GM19438 (cell line): ENCODE data around the gene RDH5.

Source experiments
- ATAC-seq: cut with Tn5 transposase; IDR thresholded peaks from one replicate; pipeline ENCODE4 v1.9.1; 2021; ENCODE audit warnings: low read depth; ENCODE audit not compliant: unreplicated experiment

The RDH5 gene

GRCh38 chr12:55695349-55695748 lies 24.8 kb upstream of the RDH5 start:
- ATAC-seq, result no peak

- ATAC-seq, result no peak
Observed at GRCh38 chr12:55696141-55696540, 24.1 kb upstream of the RDH5 start.

GRCh38 chr12:55696796-55697462 lies 23.3 kb upstream of the RDH5 start:
- ATAC-seq, result no peak

- ATAC-seq, result no peak
Observed at GRCh38 chr12:55697686-55698085, 22.5 kb upstream of the RDH5 start.

GRCh38 chr12:55698241-55698955 lies 21.8 kb upstream of the RDH5 start:
- ATAC-seq, result no peak

GRCh38 chr12:55698965-55699364 lies 21.2 kb upstream of the RDH5 start:
- ATAC-seq, result no peak

GRCh38 chr12:55699471-55700055 lies 20.6 kb upstream of the RDH5 start:
- no peak for ATAC-seq

GRCh38 chr12:55700255-55701018 lies 19.8 kb upstream of the RDH5 start:
- no peak for ATAC-seq

- ATAC-seq, result no peak
Observed at GRCh38 chr12:55702861-55703260, 17.3 kb upstream of the RDH5 start.

GRCh38 chr12:55703288-55703687 lies 16.9 kb upstream of the RDH5 start:
- no peak for ATAC-seq

GRCh38 chr12:55703901-55704761 lies 16.1 kb upstream of the RDH5 start:
- ATAC-seq, result no peak

GRCh38 chr12:55704824-55705718 lies 15.1 kb upstream of the RDH5 start:
- ATAC-seq, result no peak

- no peak for ATAC-seq
Observed at GRCh38 chr12:55705782-55706402, 14.3 kb upstream of the RDH5 start.

GRCh38 chr12:55706568-55707218 lies 13.5 kb upstream of the RDH5 start:
- ATAC-seq, result no peak

GRCh38 chr12:55707219-55707671 lies 12.9 kb upstream of the RDH5 start:
- no peak for ATAC-seq

GRCh38 chr12:55707841-55708694 lies 12.1 kb upstream of the RDH5 start, which contains the start of gene ITGA7:
Gene ITGA7 (minus strand): TSS chr12:55707904. CDS start chr12:55707682, 222 bp downstream.
- no peak for ATAC-seq

- ATAC-seq, result no peak
Observed at GRCh38 chr12:55708695-55709233, 11.4 kb upstream of the RDH5 start.
